Mesodermal cell (in vitro differentiated cells): ENCODE data around the gene PEAK3.

Experiments used
- H3K27ac ChIP-seq: 2 replicates; pipeline ENCODE4 v1.7.0; 2013; ENCODE audit warnings: mild to moderate bottlenecking, low read depth, low read length, moderate library complexity; ENCODE audit not compliant: severe bottlenecking
- H3K36me3 ChIP-seq: 2 replicates; pipeline ENCODE4 v1.7.1; 2013; ENCODE audit warnings: mild to moderate bottlenecking, low read length, moderate library complexity; ENCODE audit not compliant: control insufficient read depth, insufficient read depth
- H3K4me1 ChIP-seq: one replicate; pipeline ENCODE4 v1.7.1; 2013; ENCODE audit warnings: mild to moderate bottlenecking, low read length; ENCODE audit not compliant: insufficient read depth, control insufficient read depth, poor library complexity, severe bottlenecking
- H3K4me3 ChIP-seq: 2 replicates; pipeline ENCODE4 v1.7.0; 2013; ENCODE audit warnings: low read length, control low read depth, mild to moderate bottlenecking; ENCODE audit not compliant: insufficient read depth, poor library complexity, severe bottlenecking; ENCODE audit errors: extremely low read depth
- H3K9me3 ChIP-seq: 2 replicates; pipeline ENCODE4 v1.7.1; 2013; ENCODE audit warnings: mild to moderate bottlenecking, low read length, moderate library complexity; ENCODE audit not compliant: control insufficient read depth
- WGBS, 2 experiments: methylation state at CpG; one replicate each; pipeline ENCODE4 v1.1.5; 2013; ENCODE audit warnings: missing lambda C conversion rate in 2 of 2; ENCODE audit not compliant: insufficient coverage in 2 of 2; 5-methylcytosine and 5-hydroxymethylcytosine counted together

Gene PEAK3

GRCh38 chr19:2246014-2246620 is 35.9 kb downstream of the PEAK3 start:
- 96 to 97% methylated on average over 23 to 24 of the region's 25 CpGs for WGBS, 2 experiments
- no peaks in the 10 kb centered on the region for H3K9me3 ChIP-seq
- peaks cover 2% of the 10 kb centered on the region for H3K4me1 ChIP-seq
- peaks cover 76% of the 10 kb centered on the region for H3K36me3 ChIP-seq
- H3K27ac ChIP-seq, result no peak overlapping the region
- H3K4me3 ChIP-seq, result no peak overlapping the region

- 95 to 96% methylated on average over 15 of the region's 15 CpGs for WGBS, 2 experiments
- no peak overlapping the region for H3K27ac ChIP-seq
- H3K36me3 ChIP-seq, result peaks cover 85% of the 10 kb centered on the region
- no peak overlapping the region for H3K4me3 ChIP-seq
- H3K9me3 ChIP-seq, result no peaks in the 10 kb centered on the region
- H3K4me1 ChIP-seq, result peaks cover 10% of the 10 kb centered on the region
Measured at GRCh38 chr19:2245273-2245672, 36.7 kb downstream of the PEAK3 start.

GRCh38 chr19:2244486-2244885 is 37.5 kb downstream of the PEAK3 start:
- peaks cover 89% of the 10 kb centered on the region for H3K36me3 ChIP-seq

GRCh38 chr19:2244125-2244411 is 37.9 kb downstream of the PEAK3 start:
- H3K36me3 ChIP-seq, result peaks cover 89% of the 10 kb centered on the region
- WGBS, 2 experiments, result 89 to 93% methylated on average over 12 of the region's 12 CpGs
- H3K9me3 ChIP-seq, result no peaks in the 10 kb centered on the region
- H3K4me3 ChIP-seq, result no peak overlapping the region
- no peak overlapping the region for H3K27ac ChIP-seq
- peaks cover 18% of the 10 kb centered on the region for H3K4me1 ChIP-seq

More at GRCh38 chr19:2244486-2244885, 37.5 kb downstream of the PEAK3 start:
- Histone ChIP-seq H3K4me3 (no peak overlapping the region), H3K27ac (no peak overlapping the region), H3K9me3 (no peaks in the 10 kb centered on the region), H3K4me1 (peaks cover 14% of the 10 kb centered on the region)
- WGBS, 2 experiments, result 93 to 96% methylated on average over 19 to 21 of the region's 21 CpGs

DNA sequence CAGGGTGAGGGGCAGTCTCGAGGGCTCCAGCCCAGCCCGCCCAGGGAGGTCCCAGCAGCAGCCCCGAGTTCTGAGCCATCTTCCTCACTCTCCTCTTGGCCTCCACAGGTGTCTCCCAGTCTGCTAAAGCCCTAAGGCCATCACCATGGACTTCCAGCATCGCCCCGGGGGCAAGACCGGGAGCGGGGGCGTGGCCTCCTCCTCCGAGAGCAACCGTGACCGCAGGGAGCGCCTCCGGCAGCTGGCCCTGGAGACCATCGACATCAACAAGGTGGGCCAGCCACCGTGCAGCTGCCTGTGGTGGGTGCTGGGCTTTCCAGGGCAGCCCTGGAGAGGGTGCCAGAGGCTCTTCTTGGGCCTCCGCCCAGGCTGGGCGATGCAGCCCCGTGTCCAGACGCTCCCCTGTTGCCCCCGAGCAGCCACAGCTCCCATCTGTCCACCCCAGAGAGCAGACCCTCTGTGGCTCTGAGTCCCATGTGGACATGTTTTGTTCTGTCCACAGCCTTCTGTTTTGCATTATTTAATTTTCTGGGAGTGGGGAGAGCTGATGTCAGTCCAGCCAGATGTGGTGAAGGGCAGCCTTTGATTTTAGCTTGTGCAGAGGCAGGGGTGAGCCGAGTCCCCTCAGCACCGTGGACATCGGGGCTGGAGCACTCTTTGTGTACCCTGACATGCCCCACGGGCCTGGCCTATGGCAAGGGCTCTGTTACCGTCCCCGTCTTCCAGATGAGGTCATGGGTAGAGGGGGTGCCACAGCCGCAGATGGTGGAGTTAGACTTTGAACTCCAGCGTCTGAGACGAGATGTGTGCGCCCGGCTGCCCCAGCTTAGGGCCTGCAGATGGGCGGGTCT is 38.5 kb downstream of the PEAK3 start:
- Histone ChIP-seq H3K4me1 (peaks cover 22% of the 10 kb centered on the region), H3K9me3 (no peaks in the 10 kb centered on the region), H3K27ac (no peak overlapping the region), H3K36me3 (peaks cover 91% of the 10 kb centered on the region), H3K4me3 (no peak overlapping the region)
- 92 to 94% methylated on average over 31 to 32 of the region's 32 CpGs for WGBS, 2 experiments

- Histone ChIP-seq H3K4me1 (peaks cover 29% of the 10 kb centered on the region), H3K9me3 (no peaks in the 10 kb centered on the region), H3K4me3 (no peak overlapping the region), H3K36me3 (peaks cover 91% of the 10 kb centered on the region), H3K27ac (no peak overlapping the region)
- 93 to 96% methylated on average over 8 of the region's 8 CpGs for WGBS, 2 experiments
Measured at GRCh38 chr19:2242816-2243215, 39.2 kb downstream of the PEAK3 start.

DNA sequence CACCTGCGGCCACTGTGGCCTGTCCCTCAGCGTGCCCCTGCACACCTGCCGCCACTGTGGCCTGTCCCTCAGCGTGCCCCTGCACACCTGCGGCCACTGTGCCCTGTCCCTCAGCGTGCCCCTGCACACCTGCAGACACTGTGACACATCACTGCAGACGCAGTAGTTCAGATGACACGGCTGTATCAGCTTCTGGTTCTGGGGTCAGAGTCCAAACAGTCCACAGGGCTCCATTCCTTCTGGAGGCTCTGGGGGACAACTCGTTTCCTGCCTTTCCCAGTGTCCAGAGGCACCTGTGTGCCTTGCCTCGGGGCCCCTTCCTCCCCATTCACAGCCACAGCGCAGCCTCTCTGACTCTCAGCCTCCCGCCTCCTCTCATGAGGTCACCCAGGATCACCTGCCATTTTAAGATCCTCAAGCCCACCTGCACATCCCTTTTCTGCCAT is 39.9 kb downstream of the PEAK3 start:
- H3K36me3 ChIP-seq, result peaks cover 90% of the 10 kb centered on the region
- H3K4me3 ChIP-seq, result no peak overlapping the region
- peaks cover 33% of the 10 kb centered on the region for H3K4me1 ChIP-seq
- H3K27ac ChIP-seq, result no peak overlapping the region
- H3K9me3 ChIP-seq, result no peaks in the 10 kb centered on the region
- 96 to 99% methylated on average over 9 to 12 of the region's 12 CpGs for WGBS, 2 experiments

- Histone ChIP-seq H3K36me3 (peaks cover 80% of the 10 kb centered on the region), H3K4me1 (peaks cover 33% of the 10 kb centered on the region), H3K4me3 (no peak overlapping the region), H3K9me3 (no peaks in the 10 kb centered on the region), H3K27ac (peak overlapping the region; percentile 68)
- WGBS, 2 experiments, result 94% methylated on average over 35 to 40 of the region's 41 CpGs
Measured at GRCh38 chr19:2240881-2241760, 40.9 kb downstream of the PEAK3 start.

DNA sequence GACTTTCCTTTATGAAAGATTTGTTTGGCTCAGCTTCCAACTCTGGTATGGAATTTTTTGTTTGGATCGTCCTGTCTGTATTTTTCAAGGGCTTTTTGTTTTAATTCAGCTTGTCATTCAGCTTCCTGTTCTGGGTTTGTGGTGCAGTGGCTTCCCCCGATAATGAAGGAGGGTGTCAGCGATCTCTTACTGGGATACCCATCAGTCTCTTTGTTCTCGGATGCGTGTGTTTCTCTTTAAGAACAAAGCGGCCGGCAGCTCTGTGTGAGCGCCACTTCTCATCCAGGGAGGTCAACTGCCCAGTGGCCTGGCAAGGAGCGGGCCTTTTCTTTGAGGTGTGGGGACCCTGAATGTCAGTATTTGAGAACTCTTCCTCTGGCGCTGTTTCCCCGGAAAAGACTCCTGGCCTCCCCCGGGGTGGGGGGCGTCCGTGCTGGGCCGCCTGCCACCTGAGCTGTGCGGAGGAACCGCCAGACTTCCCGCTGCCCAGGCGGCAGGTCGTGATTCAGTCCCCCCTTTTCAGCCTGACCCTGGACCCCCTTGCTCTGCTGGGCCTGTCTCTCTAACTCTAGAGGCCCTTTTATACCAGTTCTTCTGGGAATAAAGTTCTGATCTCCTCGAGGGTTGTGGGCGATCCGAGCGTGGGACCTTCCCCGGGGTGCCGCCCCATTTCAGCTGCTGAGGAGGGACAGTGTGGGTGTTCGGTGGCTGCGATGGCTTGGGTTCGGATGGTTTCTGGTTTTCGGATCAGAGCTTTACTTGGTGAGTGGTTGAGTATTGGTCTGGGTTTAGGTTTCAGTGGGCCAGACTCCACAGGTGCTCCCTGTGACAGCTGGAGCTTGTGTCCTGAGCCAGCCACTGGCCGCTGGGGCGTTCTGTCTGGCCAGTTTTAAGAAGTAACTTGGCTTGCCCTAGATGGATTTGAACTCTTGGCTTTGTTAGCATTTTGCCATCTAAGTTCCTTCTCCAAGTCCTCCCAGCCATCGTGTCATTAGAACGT is 41.9 kb downstream of the PEAK3 start:
- peaks cover 69% of the 10 kb centered on the region for H3K36me3 ChIP-seq
- H3K27ac ChIP-seq, result peak overlapping the region; percentile 68
- H3K4me1 ChIP-seq, result peaks cover 33% of the 10 kb centered on the region
- peak overlapping the region; percentile 99 for H3K4me3 ChIP-seq
- no peaks in the 10 kb centered on the region for H3K9me3 ChIP-seq
- 44 to 56% methylated on average over 25 to 34 of the region's 34 CpGs for WGBS, 2 experiments

DNA sequence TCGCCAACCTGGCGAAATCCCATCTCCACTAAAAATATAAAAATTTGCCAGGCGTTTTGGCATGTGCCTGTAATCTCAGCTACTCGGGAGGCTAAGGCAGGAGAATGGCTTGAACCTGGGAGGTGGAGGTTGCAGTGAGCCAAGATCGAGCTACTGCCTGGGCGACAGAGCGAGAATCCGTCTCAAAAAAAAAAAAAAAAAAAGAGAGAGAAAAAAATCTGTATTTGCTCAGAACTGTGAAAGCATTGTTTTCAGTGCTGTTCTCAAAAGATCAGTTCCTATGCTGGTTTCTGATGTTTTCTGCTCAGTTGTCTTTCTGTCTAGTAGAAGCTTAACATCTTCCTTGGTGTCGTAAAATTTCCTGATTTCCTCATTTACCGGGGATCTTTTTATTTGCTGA is 42.8 kb downstream of the PEAK3 start:
- H3K4me1 ChIP-seq, result peaks cover 33% of the 10 kb centered on the region
- peak overlapping the region; percentile 68 for H3K27ac ChIP-seq
- no peaks in the 10 kb centered on the region for H3K9me3 ChIP-seq
- peaks cover 66% of the 10 kb centered on the region for H3K36me3 ChIP-seq
- 64 to 85% methylated on average over 7 of the region's 10 CpGs for WGBS, 2 experiments
- H3K4me3 ChIP-seq, result peak overlapping the region; percentile 99
